Measurements from ENCODE around the gene TOMM34. TPM values are rescaled to one million over a fixed set of nuclear protein-coding genes. Genes with fewer than 3 reads are reported as not detected.

Gene TOMM34
- total RNA-seq, 1 experiment from 2014 or later: 30.6 TPM

DNA sequence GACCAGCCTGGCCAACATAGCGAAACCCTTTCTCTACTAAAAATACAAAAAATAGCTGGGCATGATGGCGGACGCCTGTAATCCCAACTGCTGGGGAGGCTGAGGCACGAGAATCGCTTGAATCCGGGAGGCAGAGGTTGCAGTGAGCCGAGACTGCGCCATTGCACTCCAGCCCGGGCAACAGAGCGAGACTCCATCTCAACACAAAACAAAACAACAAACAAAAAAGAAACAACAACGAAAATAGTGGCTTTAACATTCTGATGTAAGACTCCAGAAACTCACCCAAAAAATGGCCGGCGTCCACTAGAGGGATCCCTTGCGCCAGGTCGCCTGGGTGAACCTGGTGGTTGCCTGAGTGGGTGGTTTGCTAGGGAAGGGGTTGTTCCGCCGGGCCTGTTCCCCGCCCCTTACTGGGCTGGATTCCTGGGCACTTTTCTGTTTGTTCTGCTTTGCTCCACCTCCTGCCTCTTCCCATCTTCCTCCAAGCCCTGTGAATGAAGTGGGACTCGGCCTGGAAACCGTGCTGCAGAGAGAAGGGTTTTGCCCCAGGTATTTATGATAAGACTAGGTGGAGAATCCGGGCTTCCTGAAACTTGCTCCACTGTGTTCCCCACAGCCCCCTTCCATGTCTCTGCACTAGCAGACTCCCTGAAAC is 48.8 kb downstream of the TOMM34 start:
- ChIA-PET CTCF (no interaction called here), POLR2A (no interaction called here)
- H3K9me3 ChIP-seq (ENCODE audit: control insufficient read depth, insufficient read depth, low read depth, low read length): no peaks in the 10 kb centered on the region
- H3K27ac ChIP-seq (ENCODE audit: low read length): peak overlapping the region; percentile 18; the same call in 1 of the 2 replicates
- intact Hi-C loops (cut with micrococcal nuclease; ENCODE audit: unreplicated experiment) (no loop called here), in situ Hi-C loops (cut with HindIII; ENCODE audit: low pct_unique_long_range_greater_than_20kb, low sequenced_read_pairs) (no loop called here)
- BruUV-seq (replicated peaks): no TSS peak
- ATAC-seq: peak; percentile 28
- DNase-seq (ENCODE audit: low read depth, low spot score): no peak
- no peak for TF ChIP-seq TCF7L2 (IDR thresholded peaks at IDR 0.05; ENCODE audit: low read depth, low read length)
- TF ChIP-seq, protein P1, sequence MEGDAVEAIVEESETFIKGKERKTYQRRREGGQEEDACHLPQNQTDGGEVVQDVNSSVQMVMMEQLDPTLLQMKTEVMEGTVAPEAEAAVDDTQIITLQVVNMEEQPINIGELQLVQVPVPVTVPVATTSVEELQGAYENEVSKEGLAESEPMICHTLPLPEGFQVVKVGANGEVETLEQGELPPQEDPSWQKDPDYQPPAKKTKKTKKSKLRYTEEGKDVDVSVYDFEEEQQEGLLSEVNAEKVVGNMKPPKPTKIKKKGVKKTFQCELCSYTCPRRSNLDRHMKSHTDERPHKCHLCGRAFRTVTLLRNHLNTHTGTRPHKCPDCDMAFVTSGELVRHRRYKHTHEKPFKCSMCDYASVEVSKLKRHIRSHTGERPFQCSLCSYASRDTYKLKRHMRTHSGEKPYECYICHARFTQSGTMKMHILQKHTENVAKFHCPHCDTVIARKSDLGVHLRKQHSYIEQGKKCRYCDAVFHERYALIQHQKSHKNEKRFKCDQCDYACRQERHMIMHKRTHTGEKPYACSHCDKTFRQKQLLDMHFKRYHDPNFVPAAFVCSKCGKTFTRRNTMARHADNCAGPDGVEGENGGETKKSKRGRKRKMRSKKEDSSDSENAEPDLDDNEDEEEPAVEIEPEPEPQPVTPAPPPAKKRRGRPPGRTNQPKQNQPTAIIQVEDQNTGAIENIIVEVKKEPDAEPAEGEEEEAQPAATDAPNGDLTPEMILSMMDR (IDR thresholded peaks at IDR 0.05): peak; percentile 82; the same call in 1 of the 2 replicates
- H3K36me3 ChIP-seq (ENCODE audit: control insufficient read depth, insufficient read depth, low read length): peaks cover 11% of the 10 kb centered on the region
- peaks cover 6% of the 10 kb centered on the region; the same call in 1 of the 2 replicates for H3K4me1 ChIP-seq (ENCODE audit: control insufficient read depth, insufficient read depth, low read length)
- peak overlapping the region; percentile 91 to 93 for H3K4me3 ChIP-seq (ENCODE audit: low read depth in 2 of 2, low read length in 2 of 2)
- H3K27me3 ChIP-seq (ENCODE audit: control insufficient read depth, insufficient read depth, low read length): no peaks in the 10 kb centered on the region

DNA sequence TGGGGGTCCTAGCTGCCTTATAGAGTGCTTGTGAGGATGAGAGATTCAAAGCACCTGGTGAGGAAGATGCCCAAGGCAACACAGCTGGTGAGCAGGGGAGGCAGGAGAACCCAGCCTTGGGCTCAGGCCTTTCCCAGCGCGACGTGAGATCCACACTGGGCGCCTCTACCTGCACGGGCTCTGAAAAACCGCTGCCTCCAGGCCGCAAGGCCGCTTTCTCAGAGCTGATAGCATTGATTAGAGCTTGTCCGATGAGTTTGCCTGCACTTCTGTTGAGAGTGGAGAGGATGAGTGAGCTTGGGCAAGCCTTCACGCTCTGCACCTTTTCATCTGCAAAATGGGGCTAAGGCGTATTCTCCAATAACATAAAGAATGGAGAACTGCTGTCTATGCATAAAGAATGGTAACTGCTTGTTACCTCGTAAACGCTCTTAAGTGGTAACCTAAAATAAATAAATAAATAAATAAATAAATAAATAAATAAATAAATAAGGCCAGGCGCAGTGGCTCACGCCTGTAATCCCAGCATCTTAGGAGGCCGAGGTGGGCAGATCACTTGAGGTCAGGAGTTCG is 49.4 kb downstream of the TOMM34 start:
- intact Hi-C loops (cut with micrococcal nuclease; ENCODE audit: unreplicated experiment): no loop called here
- Histone ChIP-seq H3K27me3 (ENCODE audit: control insufficient read depth, insufficient read depth, low read length) (no peaks in the 10 kb centered on the region), H3K4me1 (ENCODE audit: control insufficient read depth, insufficient read depth, low read length) (peaks cover 6% of the 10 kb centered on the region; the same call in 1 of the 2 replicates), H3K9me3 (ENCODE audit: control insufficient read depth, insufficient read depth, low read depth, low read length) (no peaks in the 10 kb centered on the region), H3K36me3 (ENCODE audit: control insufficient read depth, insufficient read depth, low read length) (peaks cover 15% of the 10 kb centered on the region), H3K4me3 (ENCODE audit: low read depth in 2 of 2, low read length in 2 of 2) (peak overlapping the region; percentile 91 to 93), H3K27ac (ENCODE audit: low read length) (peak overlapping the region; percentile 89)
- TF ChIP-seq TCF7L2 (IDR thresholded peaks at IDR 0.05; ENCODE audit: low read depth, low read length) (no peak), POLR2AphosphoS5 (IDR thresholded peaks at IDR 0.05; ENCODE audit: low read depth, low read length) (no peak), SIN3A (IDR thresholded peaks at IDR 0.05; ENCODE audit: borderline replicate concordance, insufficient read depth, low read depth, low read length) (no peak)
- TF ChIP-seq, protein P2, sequence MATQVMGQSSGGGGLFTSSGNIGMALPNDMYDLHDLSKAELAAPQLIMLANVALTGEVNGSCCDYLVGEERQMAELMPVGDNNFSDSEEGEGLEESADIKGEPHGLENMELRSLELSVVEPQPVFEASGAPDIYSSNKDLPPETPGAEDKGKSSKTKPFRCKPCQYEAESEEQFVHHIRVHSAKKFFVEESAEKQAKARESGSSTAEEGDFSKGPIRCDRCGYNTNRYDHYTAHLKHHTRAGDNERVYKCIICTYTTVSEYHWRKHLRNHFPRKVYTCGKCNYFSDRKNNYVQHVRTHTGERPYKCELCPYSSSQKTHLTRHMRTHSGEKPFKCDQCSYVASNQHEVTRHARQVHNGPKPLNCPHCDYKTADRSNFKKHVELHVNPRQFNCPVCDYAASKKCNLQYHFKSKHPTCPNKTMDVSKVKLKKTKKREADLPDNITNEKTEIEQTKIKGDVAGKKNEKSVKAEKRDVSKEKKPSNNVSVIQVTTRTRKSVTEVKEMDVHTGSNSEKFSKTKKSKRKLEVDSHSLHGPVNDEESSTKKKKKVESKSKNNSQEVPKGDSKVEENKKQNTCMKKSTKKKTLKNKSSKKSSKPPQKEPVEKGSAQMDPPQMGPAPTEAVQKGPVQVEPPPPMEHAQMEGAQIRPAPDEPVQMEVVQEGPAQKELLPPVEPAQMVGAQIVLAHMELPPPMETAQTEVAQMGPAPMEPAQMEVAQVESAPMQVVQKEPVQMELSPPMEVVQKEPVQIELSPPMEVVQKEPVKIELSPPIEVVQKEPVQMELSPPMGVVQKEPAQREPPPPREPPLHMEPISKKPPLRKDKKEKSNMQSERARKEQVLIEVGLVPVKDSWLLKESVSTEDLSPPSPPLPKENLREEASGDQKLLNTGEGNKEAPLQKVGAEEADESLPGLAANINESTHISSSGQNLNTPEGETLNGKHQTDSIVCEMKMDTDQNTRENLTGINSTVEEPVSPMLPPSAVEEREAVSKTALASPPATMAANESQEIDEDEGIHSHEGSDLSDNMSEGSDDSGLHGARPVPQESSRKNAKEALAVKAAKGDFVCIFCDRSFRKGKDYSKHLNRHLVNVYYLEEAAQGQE (IDR thresholded peaks at IDR 0.05; ENCODE audit: insufficient read depth in 1 of 2, low read depth in 2 of 2, low read length in 1 of 2): no peak
- TF ChIP-seq, protein P1 (IDR thresholded peaks at IDR 0.05): no peak
- POLR2A ChIA-PET: no interaction called here
- BruUV-seq (replicated peaks): no TSS peak
- ATAC-seq (peak; percentile 20; the same call in 1 of the 2 replicates), DNase-seq (ENCODE audit: low read depth, low spot score) (no peak)
- in situ Hi-C loops (cut with HindIII; ENCODE audit: low pct_unique_long_range_greater_than_20kb, low sequenced_read_pairs): no loop called here
- CTCF ChIA-PET: no interaction called here

Measured in Panc1 (cell line).